Immature natural killer cell (primary cell): ENCODE measurements around the gene GATB. TPM values are rescaled to one million over a fixed set of nuclear protein-coding genes. Genes with fewer than 3 reads are reported as not detected.
A peak's percentile ranks its signal among the peaks of the same experiment; 100 is the strongest.

ENCODE experiments used
- DNase-seq, 3 donors: peaks; one replicate each; pipeline ENCODE4 v3.0.0; 2022; ENCODE audit warnings: mixed read lengths in 1 of 3
- H3K27ac Mint-ChIP-seq, 6 donors: one replicate each; pipeline ENCODE4 v1.8.0; 2020; ENCODE audit warnings: mixed read lengths in 6 of 6, mild to moderate bottlenecking in 5 of 6, inconsistent platforms in 4 of 6, moderate library complexity in 3 of 6
- H3K27me3 Mint-ChIP-seq, 3 donors: one replicate each; pipeline ENCODE4 v1.8.0; 2020 to 2021; ENCODE audit warnings: low read depth in 3 of 3, mild to moderate bottlenecking in 3 of 3, mixed read lengths in 3 of 3, moderate library complexity in 3 of 3, inconsistent platforms in 1 of 3
- H3K36me3 Mint-ChIP-seq, 3 donors: one replicate each; pipeline ENCODE4 v1.8.0; 2020; ENCODE audit warnings: mixed read lengths in 3 of 3, inconsistent platforms in 2 of 3, mild to moderate bottlenecking in 2 of 3
- H3K4me1 Mint-ChIP-seq, 2 donors: one replicate each; pipeline ENCODE4 v1.8.0; 2020; ENCODE audit warnings: inconsistent platforms in 2 of 2, mild to moderate bottlenecking in 2 of 2, mixed read lengths in 2 of 2, moderate library complexity in 1 of 2
- H3K4me3 Mint-ChIP-seq, 5 donors: one replicate each; pipeline ENCODE4 v1.8.0; 2020; ENCODE audit warnings: mild to moderate bottlenecking in 5 of 5, mixed read lengths in 5 of 5, inconsistent platforms in 3 of 5, moderate library complexity in 3 of 5
- H3K9me3 Mint-ChIP-seq, 6 donors: one replicate each; pipeline ENCODE4 v1.8.0; 2020; ENCODE audit warnings: mild to moderate bottlenecking in 6 of 6, mixed read lengths in 6 of 6, inconsistent platforms in 4 of 6, moderate library complexity in 3 of 6
- polyA plus RNA-seq, 3 donors: library from polyadenylated mRNA; unstranded; fragments of 300-500 nt; fragmentation: Illumina TruSeq; gene quantifications; one replicate each; pipeline ENCODE4 v1.2.3, GENCODE V29; 2021

GATB gene, protein sequence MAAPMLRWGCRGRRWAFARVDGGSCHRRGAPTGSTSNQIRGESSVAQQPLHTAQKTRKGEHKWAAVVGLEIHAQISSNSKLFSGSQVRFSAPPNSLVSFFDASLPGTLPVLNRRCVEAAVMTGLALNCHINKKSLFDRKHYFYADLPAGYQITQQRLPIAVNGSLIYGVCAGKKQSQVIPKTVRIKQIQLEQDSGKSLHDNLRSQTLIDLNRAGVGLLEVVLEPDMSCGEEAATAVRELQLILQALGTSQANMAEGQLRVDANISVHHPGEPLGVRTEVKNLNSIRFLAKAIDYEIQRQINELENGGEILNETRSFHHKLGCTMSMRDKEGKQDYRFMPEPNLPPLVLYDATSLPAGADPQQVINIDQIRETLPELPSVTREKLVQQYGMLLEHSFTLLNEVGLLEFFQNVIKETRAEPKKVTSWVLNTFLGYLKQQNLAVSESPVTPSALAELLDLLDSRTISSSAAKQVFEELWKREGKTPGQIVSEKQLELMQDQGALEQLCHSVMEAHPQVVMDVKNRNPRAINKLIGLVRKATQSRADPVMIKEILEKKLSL
- 10 to 100 TPM in 2 of 3 donors, 1 to 10 TPM in 1; 7.2 to 16.2 (median 11.5) TPM for polyA plus RNA-seq

DNA sequence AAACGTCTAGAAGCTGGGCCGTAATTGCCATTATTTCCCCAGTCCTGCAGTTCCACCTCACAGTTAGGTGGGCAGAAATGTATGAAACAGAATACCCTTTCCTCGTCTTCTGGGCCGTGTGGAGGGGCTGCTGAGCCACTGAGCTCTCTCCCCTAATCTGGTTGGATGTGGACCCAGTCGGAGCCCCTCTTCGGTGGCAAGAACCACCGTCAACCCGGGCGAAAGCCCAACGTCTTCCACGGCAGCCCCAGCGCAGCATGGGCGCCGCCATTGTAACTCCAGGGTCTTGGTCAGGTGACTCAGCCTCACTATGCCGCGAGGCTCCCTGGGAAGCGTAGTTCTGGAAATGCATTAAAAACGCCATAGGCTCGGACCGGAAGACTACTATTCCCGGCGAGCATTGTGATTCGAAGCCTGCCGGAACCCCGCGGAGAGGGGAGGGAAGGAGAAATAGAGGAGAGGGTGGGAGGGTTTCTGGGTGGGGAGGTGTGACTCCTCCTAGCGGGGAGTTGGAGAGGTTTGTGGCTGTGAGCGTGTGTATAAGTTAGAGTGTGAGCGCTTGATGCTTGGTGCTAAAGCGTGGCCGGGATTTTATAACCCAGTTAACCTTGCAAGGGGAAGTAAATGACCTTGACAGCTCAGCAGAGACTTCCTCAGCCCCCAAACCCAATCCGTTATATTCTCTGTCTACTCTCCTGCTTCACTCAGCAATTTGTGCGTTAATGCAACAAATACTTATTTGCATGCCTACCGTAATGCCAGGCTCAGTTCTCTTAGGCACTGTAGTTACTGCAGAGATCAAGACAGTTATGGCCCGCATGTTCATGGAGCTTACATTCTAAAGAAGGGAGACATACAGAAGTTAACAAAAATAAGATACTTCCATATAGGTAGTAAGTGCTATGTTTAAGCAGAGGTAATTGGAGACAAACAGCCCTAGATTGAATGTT, at the start of gene GATB:
GATB (minus strand) TSS at position 296 of the 950 bp plus-strand sequence; CDS start at position 271, 25 bp downstream.
- Mint-ChIP-seq H3K4me3 (peak within 1 kb of the TSS; percentile 89 to 99 (median 98)), H3K9me3 (no peaks in the 10 kb centered on the region), H3K27me3 (peaks cover 8 to 13% (median 8%) of the 10 kb centered on the region in 3 donors), H3K4me1 (peaks cover 11 to 19% of the 10 kb centered on the region in 2 donors), H3K36me3 (peaks cover 7 to 13% (median 12%) of the 10 kb centered on the region in 3 donors), H3K27ac (peak within 1 kb of the TSS; percentile 89 to 97 (median 94))
- peak; percentile 87 to 88 (median 87) for DNase-seq

DNA sequence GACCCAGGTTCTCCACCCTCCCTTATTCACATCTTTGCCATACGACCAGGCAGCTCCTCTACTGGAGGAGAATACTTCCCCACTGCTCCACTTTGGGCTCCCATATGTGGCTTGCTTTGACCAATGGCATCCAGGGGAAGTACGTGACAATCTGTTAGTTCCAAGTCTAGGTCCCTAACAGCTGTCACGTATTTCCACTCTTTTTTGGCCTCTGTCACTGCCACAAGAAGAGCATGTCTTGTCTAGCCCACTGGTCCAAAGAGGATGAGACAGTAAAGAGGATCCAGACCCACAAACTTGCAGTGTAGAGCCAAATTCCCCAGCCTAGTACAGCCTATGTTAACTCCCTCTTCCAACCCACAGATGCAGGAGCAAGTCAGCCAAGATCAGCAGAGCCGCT, 49.7 kb upstream of the GATB start:
- H3K4me3 Mint-ChIP-seq: no peak overlapping the region
- DNase-seq: no peak
- no peaks in the 10 kb centered on the region for H3K9me3 Mint-ChIP-seq
- H3K27ac Mint-ChIP-seq: no peak overlapping the region
- peaks cover 0 to 5% (median 4%) of the 10 kb centered on the region in 3 donors for H3K27me3 Mint-ChIP-seq
- no peaks in the 10 kb centered on the region for H3K36me3 Mint-ChIP-seq
- no peaks in the 10 kb centered on the region for H3K4me1 Mint-ChIP-seq

DNA sequence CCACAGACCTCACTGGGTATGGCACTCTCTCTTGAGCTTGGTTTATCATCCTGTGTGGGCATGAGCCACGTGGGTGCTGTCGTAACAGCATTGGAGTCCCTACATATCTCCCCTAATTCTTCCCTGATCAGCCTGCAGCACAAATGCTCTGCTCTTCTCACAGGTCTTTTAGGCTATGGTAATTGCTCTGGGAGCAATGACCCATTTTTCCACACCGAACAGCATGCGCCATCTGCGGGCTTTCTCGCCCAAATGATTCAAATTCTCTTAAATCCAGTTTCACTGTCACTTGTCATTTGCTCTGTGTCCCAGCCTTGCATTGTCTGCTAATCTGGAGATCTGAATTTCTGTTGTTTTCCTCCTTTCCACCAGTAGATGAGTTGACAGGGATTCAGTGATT, 48.9 kb upstream of the GATB start:
- Mint-ChIP-seq H3K36me3 (no peaks in the 10 kb centered on the region), H3K4me3 (no peak overlapping the region), H3K4me1 (no peaks in the 10 kb centered on the region), H3K9me3 (no peaks in the 10 kb centered on the region), H3K27ac (no peak overlapping the region), H3K27me3 (peaks cover 0 to 5% (median 4%) of the 10 kb centered on the region in 3 donors)
- no peak for DNase-seq

DNA sequence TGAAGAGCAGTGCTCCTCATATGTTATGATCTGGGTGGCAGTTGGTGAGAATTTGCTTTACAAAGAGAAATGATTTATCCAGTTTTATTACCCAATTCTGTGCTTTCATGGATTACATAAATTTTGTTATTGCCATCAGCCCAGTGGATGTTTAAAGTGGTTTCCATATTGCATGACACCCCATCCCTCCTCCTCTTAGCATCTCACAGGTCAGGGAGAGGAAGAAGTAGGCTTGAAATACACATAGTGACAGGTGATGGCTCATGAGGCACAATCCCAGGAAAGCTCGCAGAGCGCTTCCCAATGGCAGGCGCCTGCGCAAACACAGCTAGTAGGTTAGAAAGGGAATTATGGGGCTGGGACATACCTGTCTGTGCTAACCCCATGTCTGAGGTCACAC, 47.7 kb upstream of the GATB start:
- H3K9me3 Mint-ChIP-seq: no peaks in the 10 kb centered on the region
- H3K4me3 Mint-ChIP-seq: no peak overlapping the region
- no peaks in the 10 kb centered on the region for H3K4me1 Mint-ChIP-seq
- no peak overlapping the region for H3K27ac Mint-ChIP-seq
- no peaks in the 10 kb centered on the region for H3K36me3 Mint-ChIP-seq
- H3K27me3 Mint-ChIP-seq: peaks cover 0 to 5% (median 4%) of the 10 kb centered on the region in 3 donors
- no peak for DNase-seq

DNA sequence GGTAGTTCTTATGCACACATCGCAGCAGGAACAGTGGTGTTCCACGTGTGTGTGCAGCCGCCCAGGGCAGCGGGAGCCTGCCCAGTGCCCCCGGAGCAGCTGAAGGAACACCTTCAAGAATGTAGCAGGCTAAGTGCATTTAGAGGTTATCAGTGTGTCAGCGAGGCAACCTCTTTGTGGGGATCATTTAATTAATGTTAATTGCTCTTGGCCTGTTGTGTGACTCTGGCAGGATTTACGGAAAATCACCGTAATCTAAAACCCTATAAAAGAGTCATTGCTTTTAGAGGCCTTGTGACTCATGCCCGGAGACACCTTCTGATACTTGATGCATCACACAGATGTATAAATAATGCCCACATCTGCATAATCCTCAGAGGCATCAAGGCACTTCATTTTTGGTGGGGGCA, 47.3 kb upstream of the GATB start:
- Mint-ChIP-seq H3K4me1 (no peaks in the 10 kb centered on the region), H3K27ac (no peak overlapping the region), H3K36me3 (no peaks in the 10 kb centered on the region), H3K9me3 (no peaks in the 10 kb centered on the region), H3K27me3 (peaks cover 0 to 5% (median 4%) of the 10 kb centered on the region in 3 donors), H3K4me3 (no peak overlapping the region)
- DNase-seq: no peak

DNA sequence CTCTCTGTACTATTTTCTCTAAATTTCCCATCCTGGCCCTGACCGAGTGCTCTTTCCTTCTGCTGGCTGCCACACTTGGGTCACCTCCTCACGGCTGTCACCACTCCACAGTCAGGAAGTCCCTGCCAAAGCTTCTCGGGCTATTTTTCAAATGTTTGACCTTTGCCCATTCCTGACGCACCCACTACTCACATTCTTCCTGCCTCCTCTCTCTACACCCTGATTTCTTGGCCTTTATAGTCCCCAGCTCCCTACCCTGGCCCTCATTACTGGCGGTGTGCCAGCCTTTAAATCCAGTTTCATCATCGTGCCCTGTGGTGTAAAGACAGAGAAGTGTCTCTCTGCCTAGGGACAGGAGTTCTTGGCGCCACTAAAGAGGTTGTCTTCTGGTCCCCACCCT, 46.4 kb upstream of the GATB start:
- no peaks in the 10 kb centered on the region for H3K36me3 Mint-ChIP-seq
- H3K27ac Mint-ChIP-seq: no peak overlapping the region
- H3K4me1 Mint-ChIP-seq: no peaks in the 10 kb centered on the region
- no peaks in the 10 kb centered on the region for H3K9me3 Mint-ChIP-seq
- no peak for DNase-seq
- peaks cover 0 to 5% (median 4%) of the 10 kb centered on the region in 3 donors for H3K27me3 Mint-ChIP-seq
- H3K4me3 Mint-ChIP-seq: no peak overlapping the region

DNA sequence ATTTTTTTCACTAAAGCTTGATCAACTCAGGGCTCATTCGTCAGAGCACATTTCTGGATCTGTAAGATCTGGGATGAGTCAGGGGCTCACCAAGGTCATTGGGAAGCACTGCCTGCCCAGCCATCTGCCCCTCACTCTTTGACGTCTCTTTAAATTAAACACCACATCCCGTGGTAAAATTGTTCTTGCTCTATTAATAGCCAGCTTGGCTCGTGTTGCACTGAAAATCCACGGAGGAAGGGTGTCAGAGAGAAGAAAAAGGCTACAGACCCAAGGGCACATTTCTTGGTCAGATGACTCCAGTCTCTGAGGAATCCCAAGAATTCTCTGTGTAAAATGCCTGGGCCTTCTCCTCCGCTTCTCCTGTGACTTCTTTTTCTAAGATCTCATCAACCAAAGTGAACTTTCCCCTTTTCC, 45.7 kb upstream of the GATB start:
- Mint-ChIP-seq H3K27me3 (peaks cover 0 to 5% (median 4%) of the 10 kb centered on the region in 3 donors), H3K9me3 (no peaks in the 10 kb centered on the region), H3K27ac (no peak overlapping the region), H3K4me3 (no peak overlapping the region), H3K36me3 (no peaks in the 10 kb centered on the region), H3K4me1 (no peaks in the 10 kb centered on the region)
- no peak for DNase-seq

DNA sequence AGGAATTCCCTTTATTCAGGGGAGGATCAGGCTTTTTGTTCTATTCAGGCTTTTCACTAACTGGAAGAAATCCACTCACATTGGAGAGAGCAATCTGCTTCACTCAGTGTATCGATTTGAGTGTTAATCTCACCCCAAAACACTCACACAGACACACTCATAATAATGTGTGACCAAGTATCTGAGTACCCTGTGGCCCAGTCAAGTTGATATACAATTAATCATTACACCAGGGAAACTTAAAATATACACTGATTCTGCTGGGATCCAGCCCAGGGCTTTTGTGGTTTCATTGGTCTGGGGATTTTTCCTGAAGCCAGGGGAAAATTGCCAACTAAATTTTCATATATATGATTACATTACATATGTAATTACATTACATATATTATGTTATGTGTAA, 44.0 kb upstream of the GATB start:
- no peaks in the 10 kb centered on the region for H3K36me3 Mint-ChIP-seq
- H3K27me3 Mint-ChIP-seq: peaks cover 0 to 9% (median 2%) of the 10 kb centered on the region in 3 donors
- H3K9me3 Mint-ChIP-seq: no peaks in the 10 kb centered on the region
- no peak overlapping the region for H3K27ac Mint-ChIP-seq
- no peak for DNase-seq
- H3K4me1 Mint-ChIP-seq: no peaks in the 10 kb centered on the region
- H3K4me3 Mint-ChIP-seq: no peak overlapping the region

DNA sequence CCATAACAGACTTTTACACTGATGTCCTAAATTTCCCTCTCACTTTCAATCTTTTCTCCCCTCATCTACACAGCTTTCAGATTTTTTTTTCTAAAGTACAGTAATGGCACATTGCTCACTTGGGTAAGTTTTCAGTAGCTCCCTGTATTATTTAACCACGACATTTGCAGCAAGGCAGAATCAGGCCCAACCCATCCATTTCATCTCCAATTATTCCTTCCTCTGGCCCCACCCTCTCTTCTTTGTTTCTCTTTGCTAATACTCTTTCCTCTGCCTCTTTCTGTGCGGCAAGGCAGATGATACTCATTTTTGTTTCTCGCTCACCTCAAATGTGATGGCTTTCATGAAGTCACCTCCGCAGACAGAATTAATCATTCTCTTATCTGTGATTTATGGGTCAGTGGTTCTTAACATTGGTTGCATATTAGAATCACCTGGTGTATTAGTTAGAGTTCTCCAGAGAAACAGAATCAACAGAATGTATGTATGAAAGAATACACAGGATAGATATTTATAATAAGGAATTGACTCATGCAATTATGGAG, 43.4 kb upstream of the GATB start:
- H3K4me1 Mint-ChIP-seq: no peaks in the 10 kb centered on the region
- no peak overlapping the region for H3K27ac Mint-ChIP-seq
- no peak for DNase-seq
- H3K27me3 Mint-ChIP-seq: peaks cover 0 to 9% (median 2%) of the 10 kb centered on the region in 3 donors
- no peaks in the 10 kb centered on the region for H3K9me3 Mint-ChIP-seq
- H3K36me3 Mint-ChIP-seq: no peaks in the 10 kb centered on the region
- H3K4me3 Mint-ChIP-seq: no peak overlapping the region

DNA sequence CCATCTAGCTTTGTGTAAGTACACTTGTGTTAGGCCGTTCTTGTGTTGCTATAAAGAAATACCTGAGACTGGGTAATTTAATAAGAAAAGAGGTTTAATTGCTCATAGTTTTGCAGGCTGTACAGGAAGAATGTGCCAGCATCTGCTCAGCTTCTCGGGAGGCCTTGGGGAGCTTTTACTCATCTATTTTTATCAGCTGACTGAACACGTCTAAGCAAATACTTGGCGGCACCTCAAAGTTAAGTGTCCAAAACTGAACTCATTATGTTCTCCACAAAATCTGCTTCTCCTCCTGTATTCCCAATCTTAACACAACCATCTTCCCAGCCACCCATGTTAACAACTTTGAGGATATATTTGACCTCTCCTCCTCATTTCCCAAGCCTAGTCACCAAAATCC, 42.4 kb upstream of the GATB start:
- no peaks in the 10 kb centered on the region for H3K9me3 Mint-ChIP-seq
- no peak overlapping the region for H3K4me3 Mint-ChIP-seq
- H3K4me1 Mint-ChIP-seq: no peaks in the 10 kb centered on the region
- H3K27me3 Mint-ChIP-seq: peaks cover 0 to 9% (median 2%) of the 10 kb centered on the region in 3 donors
- no peak for DNase-seq
- H3K27ac Mint-ChIP-seq: peak overlapping the region in 1 of 6 donors; percentile 51
- H3K36me3 Mint-ChIP-seq: no peaks in the 10 kb centered on the region

DNA sequence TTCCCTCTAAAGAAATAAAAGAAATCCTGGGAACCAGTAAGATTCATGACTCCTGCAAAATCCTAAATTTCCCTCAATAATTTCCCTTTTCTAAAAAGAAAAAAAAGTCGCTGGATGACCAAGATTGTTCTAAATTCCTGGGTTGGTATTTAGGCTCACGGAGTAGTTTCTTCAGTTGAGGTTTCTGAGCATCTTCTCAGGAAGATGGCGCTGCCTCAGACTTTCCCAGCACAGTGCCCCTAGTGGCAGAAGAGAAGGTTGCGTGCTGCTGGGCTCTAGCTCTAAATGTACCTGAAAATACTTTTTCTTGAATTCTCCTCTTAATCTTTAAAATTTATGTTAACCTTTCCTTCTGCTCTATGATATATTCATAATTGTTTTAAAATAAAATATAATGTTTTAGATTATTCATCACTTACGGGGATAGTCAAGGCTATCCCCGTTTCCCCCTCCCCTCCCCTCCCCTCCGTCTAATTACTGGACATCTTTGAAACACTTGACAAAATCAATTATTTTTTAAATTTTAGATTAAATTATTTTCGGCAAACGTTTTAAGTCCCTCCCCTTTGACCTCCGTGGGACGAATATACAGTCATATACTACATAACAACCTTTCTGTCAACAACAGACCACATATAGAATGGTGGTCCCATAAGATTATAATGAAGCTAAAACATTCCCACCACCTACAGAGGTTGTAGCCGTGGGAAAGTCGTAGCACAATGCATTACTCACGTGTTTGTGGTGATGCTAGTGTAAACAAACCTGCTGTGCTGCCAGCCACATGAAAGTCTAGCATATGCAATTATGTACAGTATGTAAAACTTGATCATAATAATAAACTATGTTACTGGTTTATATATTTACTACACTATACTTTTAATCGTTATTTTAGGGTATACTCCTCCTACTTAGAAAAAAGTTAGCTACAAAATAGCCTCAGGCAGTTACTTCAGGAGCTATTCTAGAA, 41.0 kb upstream of the GATB start:
- no peaks in the 10 kb centered on the region for H3K9me3 Mint-ChIP-seq
- H3K4me3 Mint-ChIP-seq: no peak overlapping the region
- no peaks in the 10 kb centered on the region for H3K4me1 Mint-ChIP-seq
- peaks cover 0 to 9% (median 1%) of the 10 kb centered on the region in 3 donors for H3K27me3 Mint-ChIP-seq
- no peaks in the 10 kb centered on the region for H3K36me3 Mint-ChIP-seq
- no peak overlapping the region for H3K27ac Mint-ChIP-seq
- DNase-seq: peak; percentile 14 to 23 (median 22)

DNA sequence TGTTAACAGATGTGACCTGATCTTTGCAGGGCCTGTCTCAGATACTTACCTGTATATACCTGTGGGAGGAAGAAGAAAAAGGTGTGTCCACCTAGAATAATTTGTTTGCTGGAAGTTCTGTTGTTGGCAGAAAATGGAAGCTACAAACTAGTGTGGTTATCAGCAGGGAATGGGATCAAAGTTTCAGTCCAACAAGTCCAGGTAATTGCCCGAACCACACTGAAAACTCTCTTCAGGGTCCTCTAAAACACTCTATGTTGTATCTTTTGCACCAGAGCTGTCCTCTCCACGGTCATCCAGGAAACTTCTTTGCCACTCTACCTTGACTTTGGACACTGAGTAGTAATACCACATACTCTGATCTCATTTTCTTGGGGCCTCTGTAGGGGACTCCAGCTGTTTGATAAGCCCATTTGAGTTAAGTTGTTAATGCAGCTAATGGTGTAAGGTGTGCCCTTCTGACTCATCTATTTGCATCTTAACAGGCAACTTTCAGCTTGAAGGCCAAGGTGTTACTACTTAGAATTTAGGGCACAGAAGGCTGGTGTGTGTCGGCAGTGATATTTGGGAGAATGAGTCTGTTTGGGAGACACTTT, 38.7 kb upstream of the GATB start:
- Mint-ChIP-seq H3K4me1 (no peaks in the 10 kb centered on the region), H3K27me3 (peaks cover 0 to 4% (median 1%) of the 10 kb centered on the region in 3 donors), H3K27ac (no peak overlapping the region), H3K4me3 (no peak overlapping the region), H3K9me3 (no peaks in the 10 kb centered on the region), H3K36me3 (no peaks in the 10 kb centered on the region)
- no peak for DNase-seq
